GM23338 (cell line): ENCODE data around the gene LASP1NB.

Source experiments
- CTCF ChIP-seq, 2 experiments: fragments of 200-600 bp in 1 of 2; sonication (generic) in 1 of 2; conservative IDR thresholded peaks; 2 replicates each; pipeline versions ENCODE4 v1.5.1 to v1.6.1; 2016 to 2017; ENCODE audit warnings: antibody characterized with exemption in 2 of 2, low read depth in 2 of 2, mild to moderate bottlenecking in 2 of 2, moderate library complexity in 1 of 2
- EZH2phosphoT487 ChIP-seq: fragments of 200-600 bp; sonication (generic); IDR thresholded peaks from one replicate; pipeline ENCODE4 v1.8.1; 2018; ENCODE audit warnings: antibody characterized with exemption; ENCODE audit not compliant: unreplicated experiment

DNA sequence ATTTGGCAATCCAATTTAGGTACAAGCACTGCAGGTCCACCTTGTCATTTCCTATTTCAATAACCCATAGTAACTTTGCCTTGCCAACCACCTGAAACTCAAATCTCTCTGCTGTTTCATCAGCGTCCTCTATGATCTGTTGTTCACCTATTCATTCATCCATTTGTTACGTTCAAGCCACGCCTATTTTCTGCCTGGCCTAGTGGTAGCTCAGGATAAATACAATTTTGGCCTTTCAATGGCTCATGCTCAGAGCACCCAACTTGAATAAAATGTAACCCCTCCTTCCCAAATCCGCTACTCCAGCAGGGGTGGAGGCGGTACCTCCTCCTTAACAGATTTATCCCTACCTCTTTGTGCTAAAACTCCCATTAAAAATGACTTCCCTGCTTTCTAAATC, 45.4 kb downstream of the LASP1NB start:
- TF ChIP-seq CTCF (conservative IDR thresholded peaks at IDR 0.05; ENCODE audit: low read depth in 2 of 2) (no peak), EZH2phosphoT487 (no peak)
